Keratinocyte (primary cell): ENCODE data around the gene ARID3A. TPM values are rescaled to one million over a fixed set of nuclear protein-coding genes. Genes with fewer than 3 reads are reported as not detected.

ENCODE experiments used
- DNase-seq: peaks from one replicate; pipeline ENCODE4 v3.0.0-alpha.2; 2011; ENCODE audit warnings: low read depth, missing footprints, low spot score
- FAIRE-seq: peaks from 2 replicates; lab custom pipeline; 2011; peaks lifted over from hg19 to GRCh38; lab: Jason Lieb, UNC
- H2AFZ ChIP-seq: 2 replicates; pipeline ENCODE4 v1.6.0; 2012; ENCODE audit warnings: low read length, control low read depth, inconsistent platforms; ENCODE audit not compliant: control insufficient read depth
- H3K27ac ChIP-seq: 2 replicates; pipeline ENCODE4 v1.5.1; 2011; ENCODE audit warnings: low read length; ENCODE audit not compliant: control insufficient read depth, insufficient read depth
- H3K27me3 ChIP-seq: 3 replicates; pipeline ENCODE4 v1.6.0; 2011; ENCODE audit warnings: low read length; ENCODE audit not compliant: control insufficient read depth, insufficient read depth; ENCODE audit errors: extremely low read depth
- H3K36me3 ChIP-seq, 2 experiments: 2 replicates in 1 of 2; 3 replicates in 1 of 2; pipeline ENCODE4 v1.5.1; 2011; ENCODE audit warnings: low read length in 2 of 2, mild to moderate bottlenecking in 1 of 2; ENCODE audit not compliant: control insufficient read depth in 2 of 2, insufficient read depth in 2 of 2; ENCODE audit errors: extremely low read depth in 1 of 2
- H3K4me1 ChIP-seq: 3 replicates; pipeline ENCODE4 v1.5.1; 2011; ENCODE audit warnings: low read length; ENCODE audit not compliant: control insufficient read depth, insufficient read depth; ENCODE audit errors: extremely low read depth
- H3K4me2 ChIP-seq: 3 replicates; pipeline ENCODE4 v1.6.0; 2011; ENCODE audit warnings: low read depth, low read length; ENCODE audit not compliant: control insufficient read depth, insufficient read depth; ENCODE audit errors: extremely low read depth
- H3K4me3 ChIP-seq, 3 experiments: fragments of 200-600 bp in 1 of 3; sonication (generic) in 1 of 3; 2 replicates in 2 of 3; 3 replicates in 1 of 3; pipeline ENCODE4 v1.5.1; 2011 to 2016; ENCODE audit warnings: low read length in 3 of 3, mild to moderate bottlenecking in 3 of 3, control low read depth in 2 of 3, inconsistent platforms in 1 of 3, low read depth in 1 of 3, mixed read lengths in 1 of 3, mixed run types in 1 of 3, moderate library complexity in 1 of 3; ENCODE audit not compliant: control insufficient read depth in 2 of 3, insufficient read depth in 2 of 3; ENCODE audit errors: extremely low read depth in 1 of 3
- H3K79me2 ChIP-seq: 2 replicates; pipeline ENCODE4 v1.6.0; 2012; ENCODE audit warnings: low read length; ENCODE audit not compliant: control insufficient read depth, insufficient read depth
- H3K9ac ChIP-seq: 3 replicates; pipeline ENCODE4 v1.6.0; 2011; ENCODE audit warnings: low read length; ENCODE audit not compliant: control insufficient read depth, insufficient read depth; ENCODE audit errors: extremely low read depth
- H3K9me1 ChIP-seq: 3 replicates; pipeline ENCODE4 v1.6.0; 2011; ENCODE audit warnings: low read length; ENCODE audit not compliant: control insufficient read depth, insufficient read depth; ENCODE audit errors: extremely low read depth
- H3K9me3 ChIP-seq: 2 replicates; pipeline ENCODE4 v1.5.1; 2012; ENCODE audit warnings: low read depth, low read length; ENCODE audit not compliant: control insufficient read depth
- H4K20me1 ChIP-seq: 3 replicates; pipeline ENCODE4 v1.6.0; 2011; ENCODE audit warnings: low read length; ENCODE audit not compliant: control insufficient read depth, insufficient read depth; ENCODE audit errors: extremely low read depth
- EZH2 ChIP-seq: IDR thresholded peaks from one replicate; pipeline ENCODE4 v1.6.1; 2012; ENCODE audit warnings: inconsistent platforms, mild to moderate bottlenecking, low read length, moderate library complexity
- dilution Hi-C: fragments of 300-500 bp; cut with MboI; formaldehyde crosslinking; loops from one replicate; pipeline ENCODE4 v1.7.0; 2020; ENCODE audit warnings: low sequenced_read_pairs; ENCODE audit not compliant: extremely low pct_ligation_motif_present
- polyA plus RNA-seq, 5 experiments: library from polyadenylated mRNA; depleted of rRNA in 3 of 5; stranded (reverse) in 3 of 5; stranded (forward) in 1 of 5; unstranded in 1 of 5; fragments of >200 nt; gene quantifications; 1 replicate in 1 of 5; 2 replicates in 3 of 5; 3 replicates in 1 of 5; pipeline versions ENCODE4 v1.2.1 to v1.2.3, GENCODE V29; 2011 to 2012; ENCODE audit warnings: missing spikeins in 2 of 5, low read depth in 1 of 5, low replicate concordance in 1 of 5
- TF ChIP-seq, protein P1 (sequence below), 3 experiments: IDR thresholded peaks in 1 of 3; conservative IDR thresholded peaks in 1 of 3; optimal IDR thresholded peaks in 1 of 3; 2 replicates in 2 of 3; 3 replicates in 1 of 3; pipeline versions ENCODE3 to v1.5.1; 2011; ENCODE audit warnings: low read length in 3 of 3, mild to moderate bottlenecking in 3 of 3, moderate library complexity in 2 of 3, control low read depth in 1 of 3, inconsistent platforms in 1 of 3; ENCODE audit not compliant: insufficient read depth in 2 of 3; ENCODE audit errors: extremely low read depth in 1 of 3

The ARID3A gene
- polyA plus RNA-seq, 1 donor (not counting 4 experiments of a cell fraction or from before 2014, with no cell fraction given) = 2.6 TPM

DNA sequence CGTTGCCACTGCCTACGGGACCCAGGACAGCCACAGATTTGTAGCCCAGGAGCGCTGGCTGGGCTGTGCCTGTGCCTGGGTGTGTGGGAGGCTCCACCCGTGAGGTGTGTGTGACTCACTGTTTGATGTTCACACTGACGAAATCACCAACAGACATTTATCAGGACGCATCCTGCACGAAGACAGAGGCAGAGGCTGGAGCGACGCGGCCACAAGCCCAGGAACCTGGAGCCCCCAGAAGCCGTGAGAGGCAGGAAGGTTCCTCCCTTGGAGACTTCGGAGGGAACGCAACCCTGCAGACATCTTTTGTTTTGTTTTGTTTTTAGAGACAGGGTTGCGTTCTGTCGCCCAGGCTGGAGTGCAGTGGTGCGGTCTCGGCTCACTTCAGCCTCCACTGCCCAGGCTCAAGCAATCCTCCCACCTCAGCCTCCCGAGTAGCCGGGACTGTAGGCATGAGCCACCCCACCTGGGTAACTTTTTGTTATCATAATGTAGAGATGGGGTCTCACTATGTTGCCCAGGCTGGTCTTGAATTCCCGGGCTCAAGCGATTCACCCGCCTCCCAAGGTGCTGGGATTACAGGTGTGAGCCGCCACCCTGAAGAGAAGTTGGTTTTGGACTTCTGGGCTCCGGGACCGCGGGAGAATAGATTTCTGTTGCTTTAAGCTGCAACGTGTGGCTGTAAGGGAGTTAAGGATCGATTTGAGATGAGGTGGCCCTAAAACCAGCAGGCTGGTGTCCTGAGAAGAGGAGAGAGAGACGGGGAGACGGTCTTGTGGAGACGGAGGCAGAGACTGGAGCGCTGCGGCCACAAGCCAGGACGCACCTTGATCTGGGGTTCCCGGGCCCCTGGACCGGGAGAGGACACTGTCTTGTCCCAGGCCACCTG is 33.4 kb downstream of the ARID3A start:
- Histone ChIP-seq H4K20me1 (peaks cover 4% of the 10 kb centered on the region), H3K4me2 (no peak overlapping the region), H2AFZ (no peak overlapping the region), H3K4me1 (peaks cover 5% of the 10 kb centered on the region), H3K4me3 (no peak overlapping the region), H3K9ac (no peak overlapping the region), H3K9me1 (no peaks in the 10 kb centered on the region), H3K9me3 (no peaks in the 10 kb centered on the region), H3K27ac (no peak overlapping the region), H3K27me3 (no peaks in the 10 kb centered on the region), H3K79me2 (no peaks in the 10 kb centered on the region), H3K36me3 (no peaks in the 10 kb centered on the region)
- dilution Hi-C loops = no loop called here
- DNase-seq (no peak), FAIRE-seq (peak; percentile 46)
- TF ChIP-seq, protein P1, sequence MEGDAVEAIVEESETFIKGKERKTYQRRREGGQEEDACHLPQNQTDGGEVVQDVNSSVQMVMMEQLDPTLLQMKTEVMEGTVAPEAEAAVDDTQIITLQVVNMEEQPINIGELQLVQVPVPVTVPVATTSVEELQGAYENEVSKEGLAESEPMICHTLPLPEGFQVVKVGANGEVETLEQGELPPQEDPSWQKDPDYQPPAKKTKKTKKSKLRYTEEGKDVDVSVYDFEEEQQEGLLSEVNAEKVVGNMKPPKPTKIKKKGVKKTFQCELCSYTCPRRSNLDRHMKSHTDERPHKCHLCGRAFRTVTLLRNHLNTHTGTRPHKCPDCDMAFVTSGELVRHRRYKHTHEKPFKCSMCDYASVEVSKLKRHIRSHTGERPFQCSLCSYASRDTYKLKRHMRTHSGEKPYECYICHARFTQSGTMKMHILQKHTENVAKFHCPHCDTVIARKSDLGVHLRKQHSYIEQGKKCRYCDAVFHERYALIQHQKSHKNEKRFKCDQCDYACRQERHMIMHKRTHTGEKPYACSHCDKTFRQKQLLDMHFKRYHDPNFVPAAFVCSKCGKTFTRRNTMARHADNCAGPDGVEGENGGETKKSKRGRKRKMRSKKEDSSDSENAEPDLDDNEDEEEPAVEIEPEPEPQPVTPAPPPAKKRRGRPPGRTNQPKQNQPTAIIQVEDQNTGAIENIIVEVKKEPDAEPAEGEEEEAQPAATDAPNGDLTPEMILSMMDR (optimal IDR thresholded peaks at IDR 0.05 in 1 of 3, IDR thresholded peaks at IDR 0.05 in 1 of 3, conservative IDR thresholded peaks at IDR 0.05 in 1 of 3; ENCODE audit: extremely low read depth in 1 of 3, insufficient read depth in 2 of 3, low read length in 3 of 3) = no peak
- no peak for TF ChIP-seq EZH2

DNA sequence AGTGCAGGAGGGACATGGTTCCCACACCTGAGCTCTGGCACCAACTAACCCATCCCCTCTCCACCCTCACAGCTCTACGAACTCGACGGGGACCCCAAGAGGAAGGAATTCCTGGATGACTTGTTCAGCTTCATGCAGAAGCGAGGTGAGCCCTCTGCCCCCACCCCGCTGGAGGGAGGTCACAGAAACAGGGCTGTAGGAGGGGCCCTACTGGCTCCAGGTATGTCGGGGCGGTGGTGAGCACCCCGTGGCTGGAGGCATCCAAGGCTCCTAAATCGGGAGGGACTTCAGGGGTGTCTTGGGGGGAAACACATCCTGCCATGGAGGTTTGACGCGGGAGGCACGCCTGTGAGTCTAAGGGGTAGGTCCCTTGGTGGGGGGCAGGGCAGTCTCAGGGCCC is 34.2 kb downstream of the ARID3A start:
- Histone ChIP-seq H3K9me3 (no peaks in the 10 kb centered on the region), H3K4me3 (no peak overlapping the region), H3K27me3 (no peaks in the 10 kb centered on the region), H3K79me2 (no peaks in the 10 kb centered on the region), H3K9me1 (no peaks in the 10 kb centered on the region), H3K4me1 (peaks cover 5% of the 10 kb centered on the region), H3K36me3 (peaks cover 0 to 5% of the 10 kb centered on the region in 2 experiments), H4K20me1 (peaks cover 4% of the 10 kb centered on the region), H2AFZ (no peak overlapping the region), H3K9ac (no peak overlapping the region), H3K4me2 (no peak overlapping the region), H3K27ac (no peak overlapping the region)
- TF ChIP-seq, protein P1 (optimal IDR thresholded peaks at IDR 0.05 in 1 of 3, IDR thresholded peaks at IDR 0.05 in 1 of 3, conservative IDR thresholded peaks at IDR 0.05 in 1 of 3; ENCODE audit: extremely low read depth in 1 of 3, insufficient read depth in 2 of 3, low read length in 3 of 3) = no peak
- TF ChIP-seq EZH2 = no peak
- DNase-seq = no peak
- dilution Hi-C loops = no loop called here
- no peak for FAIRE-seq
